H4 (cell line): ENCODE measurements around the gene OR5D18. TPM values are rescaled to one million over a fixed set of nuclear protein-coding genes. Genes with fewer than 3 reads are reported as not detected.
"Not testable (repeated sequence)": the region's sequence is repeated elsewhere in the genome, so short reads cannot be mapped to it uniquely, and the experiment has no call there.

Experiments
- DNase-seq: peaks from one replicate; pipeline ENCODE4 v3.0.0-alpha.2; 2015; ENCODE audit warnings: low spot score
- total RNA-seq: library from RNA; depleted of rRNA; stranded (reverse); fragments of >200 nt; shearing (Covaris generic); gene quantifications from 2 replicates; pipeline ENCODE4 v1.2.3, GENCODE V29; 2014; rRNA removed

Gene OR5D18
- total RNA-seq, result not detected in 2 replicates

- no peak for DNase-seq
Measured at GRCh38 chr11:55819330-55819729, at the start of gene OR5D18. OR5D18 (plus strand) TSS chr11:55819630; CDS start chr11:55819630, 0 bp downstream.

- no peak for DNase-seq
Measured at GRCh38 chr11:55773138-55773537, 46.3 kb upstream of the OR5D18 start, which contains the start of gene OR5D13. OR5D13 (plus strand) TSS chr11:55773438; CDS start chr11:55773438, 0 bp downstream.

- no peak for DNase-seq
Measured at GRCh38 chr11:55791606-55792005, 27.8 kb upstream of the OR5D18 start.

- DNase-seq, result no peak
Measured at GRCh38 chr11:55793321-55793720, 26.1 kb upstream of the OR5D18 start.

GRCh38 chr11:55795256-55795655 lies 24.2 kb upstream of the OR5D18 start, which contains the start of gene OR5D14:
OR5D14 (plus strand) TSS chr11:55795556; CDS start chr11:55795556, 0 bp downstream.
- no peak for DNase-seq

DNA sequence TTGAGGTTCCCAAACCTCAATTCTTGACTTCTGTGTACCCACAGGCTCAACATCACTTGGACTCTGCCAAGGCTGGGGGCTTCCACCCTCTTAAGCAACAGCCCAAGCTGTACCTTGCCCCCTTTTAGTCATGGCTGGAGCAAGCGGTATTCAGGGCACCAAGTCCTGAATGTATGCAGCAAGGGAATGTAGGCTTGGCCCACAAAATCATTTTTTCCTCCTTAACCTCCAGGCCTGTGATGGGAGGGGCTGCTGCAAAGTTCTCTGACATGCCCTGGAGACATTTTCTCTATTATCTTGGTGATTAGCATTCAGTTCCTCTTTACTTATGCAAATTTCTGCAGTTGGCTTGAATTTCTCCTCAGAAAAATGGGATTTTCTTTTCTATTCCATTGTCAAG lies 13.2 kb upstream of the OR5D18 start:
- DNase-seq, result no peak

- DNase-seq, result no peak
Measured at GRCh38 chr11:55811067-55811466, 8.4 kb upstream of the OR5D18 start, which contains the start of gene OR5L1. OR5L1 (plus strand) TSS chr11:55811367; CDS start chr11:55811467, 100 bp downstream.

- DNase-seq, result no peak
Measured at GRCh38 chr11:55826919-55827318, 7.5 kb downstream of the OR5D18 start, which contains the start of gene OR5L2. OR5L2 (plus strand) TSS chr11:55827219; CDS start chr11:55827219, 0 bp downstream.

DNA sequence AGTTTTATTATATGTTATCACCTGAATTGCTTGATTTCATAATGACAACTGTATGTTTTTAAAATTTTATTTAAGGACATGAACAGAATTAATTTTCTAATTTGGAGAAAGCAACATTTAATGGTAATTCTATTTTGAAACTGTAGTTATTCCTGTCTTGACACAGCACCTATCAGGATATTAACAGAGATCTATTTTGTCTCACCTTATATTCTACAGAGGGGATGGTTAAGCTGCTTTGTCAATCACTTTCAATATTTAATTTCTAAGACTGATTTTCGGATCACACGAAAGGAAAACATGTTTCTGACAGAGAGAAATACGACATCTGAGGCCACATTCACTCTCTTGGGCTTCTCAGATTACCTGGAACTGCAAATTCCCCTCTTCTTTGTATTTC lies 19.0 kb downstream of the OR5D18 start, which contains the start of gene OR5D16:
TSS of gene OR5D16 (plus strand) at position 301 of the 400 bp plus-strand sequence. CDS start at position 301, 0 bp downstream.
- DNase-seq, result no peak

DNA sequence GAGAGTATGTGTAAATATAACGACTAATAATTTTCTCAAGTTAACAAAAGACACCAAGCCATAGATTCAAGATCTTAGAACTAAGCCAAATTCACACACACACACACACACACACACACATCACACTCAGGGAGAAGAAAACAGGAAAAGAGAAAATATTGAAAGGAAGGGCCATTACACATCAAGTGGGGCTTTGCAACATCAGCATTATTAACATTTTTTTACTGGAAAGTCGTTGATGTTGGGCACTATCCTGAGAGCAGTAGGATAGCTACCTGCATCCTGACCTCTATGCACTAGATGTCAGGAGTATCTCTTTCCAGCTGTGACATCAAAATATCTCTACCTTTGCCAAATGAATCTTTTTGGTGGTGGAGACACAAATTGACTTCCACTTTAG lies 28.0 kb downstream of the OR5D18 start:
- DNase-seq, result no peak

GRCh38 chr11:55849037-55849436 lies 29.6 kb downstream of the OR5D18 start:
- DNase-seq, result no peak

GRCh38 chr11:55852141-55852540 lies 32.7 kb downstream of the OR5D18 start:
- DNase-seq, result no peak

DNA sequence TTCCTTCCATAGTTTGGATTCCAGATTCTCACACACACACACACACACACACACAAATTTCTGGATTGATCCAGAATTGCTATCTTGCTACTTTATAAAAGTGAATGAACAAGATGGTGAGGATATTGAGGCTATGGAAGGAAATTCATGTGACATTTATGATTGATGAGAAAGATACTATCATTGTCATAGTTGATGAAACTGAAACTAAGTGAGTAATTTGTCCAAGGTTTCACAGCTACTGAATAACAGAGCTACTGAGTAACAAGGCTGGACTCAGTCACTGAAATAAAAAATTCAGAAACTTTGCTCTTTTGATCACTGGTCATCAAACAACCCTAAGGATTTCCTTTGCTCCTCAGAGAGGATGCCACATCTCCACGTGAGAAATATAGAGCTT lies 35.3 kb downstream of the OR5D18 start:
- no peak for DNase-seq

- DNase-seq, result not testable (repeated sequence)
Measured at GRCh38 chr11:55867354-55867753, 47.9 kb downstream of the OR5D18 start.

Other genes starting within 250 kb of the OR5D18 start
- gene OR4C16, start 247.5 kb upstream of the OR5D18 start, total RNA-seq, result not detected in 2 replicates
- gene OR4C11, start 212.0 kb upstream of the OR5D18 start, total RNA-seq, result not detected in 2 replicates
- not detected in 2 replicates for gene OR4P4, start 184.5 kb upstream of the OR5D18 start, total RNA-seq
- not detected in 2 replicates for gene OR4S2, start 171.3 kb upstream of the OR5D18 start, total RNA-seq
- gene OR4C6, start 157.4 kb upstream of the OR5D18 start, total RNA-seq, result 0.21 TPM in 1 of 2 replicates, not detected in the other
- gene OR5D13, start 46.2 kb upstream of the OR5D18 start, total RNA-seq, result not detected in 2 replicates
- gene OR5D14, start 24.1 kb upstream of the OR5D18 start, total RNA-seq, result not detected in 2 replicates
- gene OR5L1, start 8.3 kb upstream of the OR5D18 start, total RNA-seq, result not detected in 2 replicates
- gene OR5L2, start 7.6 kb downstream of the OR5D18 start, total RNA-seq, result not detected in 2 replicates
- gene OR5D16, start 19.1 kb downstream of the OR5D18 start, total RNA-seq, result not detected in 2 replicates
- gene TRIM51, start 63.7 kb downstream of the OR5D18 start, total RNA-seq, result not detected in 2 replicates
- not detected in 2 replicates for gene OR5W2, start 95.0 kb downstream of the OR5D18 start, total RNA-seq
- not detected in 2 replicates for gene OR5I1, start 116.8 kb downstream of the OR5D18 start, total RNA-seq
- not detected in 2 replicates for gene OR10AG1, start 150.3 kb downstream of the OR5D18 start, total RNA-seq
- gene OR5F1, start 175.0 kb downstream of the OR5D18 start, total RNA-seq, result not detected in 2 replicates
- gene OR5AS1, start 208.0 kb downstream of the OR5D18 start, total RNA-seq, result not detected in 2 replicates